Right lobe of liver (tissue), 4 donors: ENCODE data around the gene ZNF609.

Experiments
- POLR2A ChIP-seq: fragments of 450-650 bp; IDR thresholded peaks from one replicate; pipeline ENCODE4 v1.6.1; 2017; ENCODE audit warnings: antibody characterized with exemption, mild to moderate bottlenecking
- TF ChIP-seq, protein P1 (sequence below), 4 donors: fragments of 200-600 bp in 3 of 4; fragments of 450-650 bp in 1 of 4; IDR thresholded peaks; one replicate each; pipeline versions ENCODE4 v1.5.1 to v1.8.0; 2016 to 2022; ENCODE audit warnings: antibody characterized with exemption in 4 of 4, mild to moderate bottlenecking in 2 of 4
- donor health status: DM: no; HTN: no; CAD: no.
- donor health status: DM: no; HTN: no; CAD: no.
- donor health status: DM: no; HTN: yes; CAD: no.

DNA sequence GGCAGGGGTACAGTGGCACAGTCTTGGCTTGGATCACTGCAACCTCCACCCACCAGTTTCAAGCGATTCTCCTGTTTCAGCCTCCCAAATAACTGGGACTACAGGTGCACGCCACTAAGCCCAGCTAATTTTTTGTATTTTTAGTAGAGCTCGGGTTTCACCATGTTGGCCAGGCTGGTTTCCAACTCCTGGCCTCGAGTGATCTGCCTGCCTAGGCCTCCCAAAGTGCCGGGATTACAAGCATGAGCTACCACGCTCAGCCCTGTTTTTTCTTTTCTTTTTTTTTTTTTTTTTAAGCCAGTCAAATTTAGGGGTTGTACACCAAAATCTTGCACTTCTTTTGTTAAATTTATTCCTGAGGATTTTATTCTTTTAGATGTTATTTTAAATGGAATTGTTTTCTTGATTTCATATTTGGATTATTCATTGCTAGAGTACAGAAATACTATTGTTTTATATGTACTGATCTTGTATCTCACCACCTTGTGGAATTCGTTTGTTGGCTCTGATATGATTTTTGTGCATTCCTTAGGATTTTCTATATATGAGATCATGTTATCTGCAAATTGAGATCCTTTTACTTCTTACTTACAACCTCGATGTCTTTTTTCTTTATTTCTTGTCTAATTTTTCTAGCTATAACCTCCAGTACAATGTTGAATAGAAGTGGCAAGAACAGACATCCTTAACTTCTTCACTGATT, 65.6 kb downstream of the ZNF609 start:
- TF ChIP-seq, protein P1, sequence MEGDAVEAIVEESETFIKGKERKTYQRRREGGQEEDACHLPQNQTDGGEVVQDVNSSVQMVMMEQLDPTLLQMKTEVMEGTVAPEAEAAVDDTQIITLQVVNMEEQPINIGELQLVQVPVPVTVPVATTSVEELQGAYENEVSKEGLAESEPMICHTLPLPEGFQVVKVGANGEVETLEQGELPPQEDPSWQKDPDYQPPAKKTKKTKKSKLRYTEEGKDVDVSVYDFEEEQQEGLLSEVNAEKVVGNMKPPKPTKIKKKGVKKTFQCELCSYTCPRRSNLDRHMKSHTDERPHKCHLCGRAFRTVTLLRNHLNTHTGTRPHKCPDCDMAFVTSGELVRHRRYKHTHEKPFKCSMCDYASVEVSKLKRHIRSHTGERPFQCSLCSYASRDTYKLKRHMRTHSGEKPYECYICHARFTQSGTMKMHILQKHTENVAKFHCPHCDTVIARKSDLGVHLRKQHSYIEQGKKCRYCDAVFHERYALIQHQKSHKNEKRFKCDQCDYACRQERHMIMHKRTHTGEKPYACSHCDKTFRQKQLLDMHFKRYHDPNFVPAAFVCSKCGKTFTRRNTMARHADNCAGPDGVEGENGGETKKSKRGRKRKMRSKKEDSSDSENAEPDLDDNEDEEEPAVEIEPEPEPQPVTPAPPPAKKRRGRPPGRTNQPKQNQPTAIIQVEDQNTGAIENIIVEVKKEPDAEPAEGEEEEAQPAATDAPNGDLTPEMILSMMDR (IDR thresholded peaks at IDR 0.05), result no peak
- TF ChIP-seq POLR2A, result no peak
